CD4-positive, alpha-beta T cell treated with Interleukin-15 for 4 hours (primary cell): ENCODE results near the gene HID1.
"Not testable (repeated sequence)": the region's sequence is repeated elsewhere in the genome, so short reads cannot be mapped to it uniquely, and the experiment has no call there.

ENCODE experiments used
- DNase-seq: peaks from one replicate; pipeline ENCODE4 v3.0.0-alpha.2; 2020; ENCODE audit warnings: low spot score

The HID1 gene

GRCh38 chr17:74972107-74972972, at the start of gene HID1:
HID1 (minus strand) TSS chr17:74972759; CDS start chr17:74972656, 103 bp downstream.
- DNase-seq = peak; percentile 73

GRCh38 chr17:75020331-75021110, 48.0 kb upstream of the HID1 start:
- no peak for DNase-seq

- no peak for DNase-seq
These were observed 47.2 kb upstream of the HID1 start for GRCh38 chr17:75019710-75020109.

GRCh38 chr17:75019146-75019545, 46.6 kb upstream of the HID1 start:
- DNase-seq = no peak

GRCh38 chr17:75013092-75013559, 40.6 kb upstream of the HID1 start:
- DNase-seq = no peak

GRCh38 chr17:75012346-75013091, 40.0 kb upstream of the HID1 start, which contains the start of gene MRPL58:
MRPL58 (plus strand) TSS chr17:75012670; CDS start chr17:75012687, 17 bp downstream.
- DNase-seq = peak; percentile 83

- no peak for DNase-seq
These were observed 39.5 kb upstream of the HID1 start for GRCh38 chr17:75012096-75012345.

GRCh38 chr17:75011401-75012095, 39.0 kb upstream of the HID1 start:
- DNase-seq = no peak

- DNase-seq = no peak
These were observed 38.3 kb upstream of the HID1 start for GRCh38 chr17:75010683-75011400.

GRCh38 chr17:75009139-75009724, 36.7 kb upstream of the HID1 start:
- no peak for DNase-seq

GRCh38 chr17:75008373-75008772, 35.8 kb upstream of the HID1 start:
- no peak for DNase-seq

- DNase-seq = no peak
These were observed 34.1 kb upstream of the HID1 start for GRCh38 chr17:75006653-75007052.

GRCh38 chr17:75006084-75006483, 33.5 kb upstream of the HID1 start:
- not testable (repeated sequence) for DNase-seq

GRCh38 chr17:75005291-75005690, 32.7 kb upstream of the HID1 start:
- DNase-seq = no peak

- no peak for DNase-seq
These were observed 31.8 kb upstream of the HID1 start for GRCh38 chr17:75004371-75004770.

- no peak for DNase-seq
These were observed 31.4 kb upstream of the HID1 start for GRCh38 chr17:75003957-75004355.

- DNase-seq = no peak
These were observed 30.8 kb upstream of the HID1 start for GRCh38 chr17:75003070-75003956.

GRCh38 chr17:75001915-75002843, 29.6 kb upstream of the HID1 start:
- no peak for DNase-seq

- no peak for DNase-seq
These were observed 27.0 kb upstream of the HID1 start for GRCh38 chr17:74999523-74999922.
